ENCODE measurements around the gene SLC22A7.

DNA sequence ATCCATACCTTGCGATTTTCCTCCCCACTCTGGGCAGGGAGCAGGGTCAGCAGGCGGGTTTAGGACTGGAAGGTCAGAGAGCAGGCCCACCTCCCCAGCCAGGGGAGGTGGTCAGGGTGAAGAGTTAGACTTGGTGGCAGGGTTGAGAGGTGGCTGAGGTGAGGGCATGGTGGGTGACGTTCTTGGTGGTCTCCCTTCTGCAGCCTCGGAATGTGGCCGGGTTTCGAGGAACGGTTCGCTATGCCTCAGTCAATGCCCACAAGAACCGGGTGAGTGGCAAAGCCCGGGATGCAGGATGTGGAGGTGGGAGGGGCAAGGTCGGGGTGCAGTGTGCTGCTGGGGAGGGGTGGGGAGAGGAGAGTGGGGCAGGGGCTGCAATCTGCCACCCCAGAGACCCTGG lies 43.2 kb upstream of the SLC22A7 start:
- no peak for TF ChIP-seq POLR2AphosphoS5 (IDR thresholded peaks at IDR 0.05)
- TF ChIP-seq, protein P1, sequence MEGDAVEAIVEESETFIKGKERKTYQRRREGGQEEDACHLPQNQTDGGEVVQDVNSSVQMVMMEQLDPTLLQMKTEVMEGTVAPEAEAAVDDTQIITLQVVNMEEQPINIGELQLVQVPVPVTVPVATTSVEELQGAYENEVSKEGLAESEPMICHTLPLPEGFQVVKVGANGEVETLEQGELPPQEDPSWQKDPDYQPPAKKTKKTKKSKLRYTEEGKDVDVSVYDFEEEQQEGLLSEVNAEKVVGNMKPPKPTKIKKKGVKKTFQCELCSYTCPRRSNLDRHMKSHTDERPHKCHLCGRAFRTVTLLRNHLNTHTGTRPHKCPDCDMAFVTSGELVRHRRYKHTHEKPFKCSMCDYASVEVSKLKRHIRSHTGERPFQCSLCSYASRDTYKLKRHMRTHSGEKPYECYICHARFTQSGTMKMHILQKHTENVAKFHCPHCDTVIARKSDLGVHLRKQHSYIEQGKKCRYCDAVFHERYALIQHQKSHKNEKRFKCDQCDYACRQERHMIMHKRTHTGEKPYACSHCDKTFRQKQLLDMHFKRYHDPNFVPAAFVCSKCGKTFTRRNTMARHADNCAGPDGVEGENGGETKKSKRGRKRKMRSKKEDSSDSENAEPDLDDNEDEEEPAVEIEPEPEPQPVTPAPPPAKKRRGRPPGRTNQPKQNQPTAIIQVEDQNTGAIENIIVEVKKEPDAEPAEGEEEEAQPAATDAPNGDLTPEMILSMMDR (IDR thresholded peaks at IDR 0.05): no peak
- no peak for TF ChIP-seq EP300 (IDR thresholded peaks at IDR 0.05)
- TF ChIP-seq POLR2A (IDR thresholded peaks at IDR 0.05): no peak
